Measurements from ENCODE around the gene PLEKHA8. TPM values are rescaled to one million over a fixed set of nuclear protein-coding genes. Genes with fewer than 3 reads are reported as not detected.

The PLEKHA8 gene
- total RNA-seq, 1 donor from 2014 or later: 20.3 TPM

DNA sequence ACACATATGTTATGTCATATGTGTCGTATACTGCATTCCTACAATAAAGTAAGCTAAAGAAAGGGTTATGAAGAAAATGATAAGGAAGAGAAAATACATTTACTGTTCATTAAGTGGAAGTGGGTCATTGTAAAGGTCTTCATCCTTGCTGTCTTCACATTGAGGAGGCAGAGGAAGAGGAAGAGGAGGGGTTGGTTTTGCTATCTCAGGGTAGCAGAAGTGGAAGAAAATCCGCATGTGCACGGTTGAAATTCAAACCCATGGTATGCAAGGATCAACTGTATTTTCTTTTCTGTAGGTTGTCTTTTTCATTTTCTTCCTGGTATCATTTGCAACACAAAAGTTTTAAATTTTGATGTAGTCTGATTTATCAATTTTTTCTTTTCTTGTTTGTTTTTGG lies 6.3 kb downstream of the PLEKHA8 start:
- DNase-seq (ENCODE audit: low spot score): no peak
- H3K36me3 Mint-ChIP-seq (ENCODE audit: low read depth): peaks cover 1% of the 10 kb centered on the region
- H3K9me3 Mint-ChIP-seq (ENCODE audit: low read depth): no peaks in the 10 kb centered on the region
- H3K4me1 Mint-ChIP-seq (ENCODE audit: low read depth): peaks cover 10% of the 10 kb centered on the region
- TF ChIP-seq, protein P1, sequence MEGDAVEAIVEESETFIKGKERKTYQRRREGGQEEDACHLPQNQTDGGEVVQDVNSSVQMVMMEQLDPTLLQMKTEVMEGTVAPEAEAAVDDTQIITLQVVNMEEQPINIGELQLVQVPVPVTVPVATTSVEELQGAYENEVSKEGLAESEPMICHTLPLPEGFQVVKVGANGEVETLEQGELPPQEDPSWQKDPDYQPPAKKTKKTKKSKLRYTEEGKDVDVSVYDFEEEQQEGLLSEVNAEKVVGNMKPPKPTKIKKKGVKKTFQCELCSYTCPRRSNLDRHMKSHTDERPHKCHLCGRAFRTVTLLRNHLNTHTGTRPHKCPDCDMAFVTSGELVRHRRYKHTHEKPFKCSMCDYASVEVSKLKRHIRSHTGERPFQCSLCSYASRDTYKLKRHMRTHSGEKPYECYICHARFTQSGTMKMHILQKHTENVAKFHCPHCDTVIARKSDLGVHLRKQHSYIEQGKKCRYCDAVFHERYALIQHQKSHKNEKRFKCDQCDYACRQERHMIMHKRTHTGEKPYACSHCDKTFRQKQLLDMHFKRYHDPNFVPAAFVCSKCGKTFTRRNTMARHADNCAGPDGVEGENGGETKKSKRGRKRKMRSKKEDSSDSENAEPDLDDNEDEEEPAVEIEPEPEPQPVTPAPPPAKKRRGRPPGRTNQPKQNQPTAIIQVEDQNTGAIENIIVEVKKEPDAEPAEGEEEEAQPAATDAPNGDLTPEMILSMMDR (IDR thresholded peaks at IDR 0.05): no peak
- H3K27ac Mint-ChIP-seq (ENCODE audit: unreplicated experiment): no peak overlapping the region
- no peak overlapping the region for H3K4me3 Mint-ChIP-seq (ENCODE audit: unreplicated experiment)
- no peaks in the 10 kb centered on the region for H3K27me3 Mint-ChIP-seq (ENCODE audit: low read depth)

DNA sequence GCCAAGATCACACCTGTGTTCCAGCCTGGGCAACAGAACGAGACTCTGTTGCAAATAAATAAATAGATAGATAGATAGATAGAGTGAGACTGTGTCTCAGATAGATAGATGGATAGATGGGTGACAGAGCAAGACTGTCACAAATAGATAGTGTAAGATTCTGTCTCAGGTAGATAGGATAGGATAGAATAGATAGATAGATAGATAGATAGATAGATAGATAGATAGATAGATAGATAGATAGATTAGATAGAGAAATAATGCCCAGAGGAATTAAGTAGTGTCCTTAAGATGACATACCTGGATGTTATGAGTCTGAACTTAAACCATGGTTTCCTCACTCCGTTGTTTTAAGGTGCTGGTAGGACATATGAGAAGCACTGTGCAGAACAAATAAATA lies 8.0 kb downstream of the PLEKHA8 start:
- no peaks in the 10 kb centered on the region for H3K27me3 Mint-ChIP-seq (ENCODE audit: low read depth)
- H3K4me1 Mint-ChIP-seq (ENCODE audit: low read depth): peaks cover 20% of the 10 kb centered on the region
- no peak overlapping the region for H3K27ac Mint-ChIP-seq (ENCODE audit: unreplicated experiment)
- H3K4me3 Mint-ChIP-seq (ENCODE audit: unreplicated experiment): no peak overlapping the region
- peaks cover 1% of the 10 kb centered on the region for H3K36me3 Mint-ChIP-seq (ENCODE audit: low read depth)
- no peak for DNase-seq (ENCODE audit: low spot score)
- H3K9me3 Mint-ChIP-seq (ENCODE audit: low read depth): no peaks in the 10 kb centered on the region
- TF ChIP-seq, protein P1 (IDR thresholded peaks at IDR 0.05): no peak

DNA sequence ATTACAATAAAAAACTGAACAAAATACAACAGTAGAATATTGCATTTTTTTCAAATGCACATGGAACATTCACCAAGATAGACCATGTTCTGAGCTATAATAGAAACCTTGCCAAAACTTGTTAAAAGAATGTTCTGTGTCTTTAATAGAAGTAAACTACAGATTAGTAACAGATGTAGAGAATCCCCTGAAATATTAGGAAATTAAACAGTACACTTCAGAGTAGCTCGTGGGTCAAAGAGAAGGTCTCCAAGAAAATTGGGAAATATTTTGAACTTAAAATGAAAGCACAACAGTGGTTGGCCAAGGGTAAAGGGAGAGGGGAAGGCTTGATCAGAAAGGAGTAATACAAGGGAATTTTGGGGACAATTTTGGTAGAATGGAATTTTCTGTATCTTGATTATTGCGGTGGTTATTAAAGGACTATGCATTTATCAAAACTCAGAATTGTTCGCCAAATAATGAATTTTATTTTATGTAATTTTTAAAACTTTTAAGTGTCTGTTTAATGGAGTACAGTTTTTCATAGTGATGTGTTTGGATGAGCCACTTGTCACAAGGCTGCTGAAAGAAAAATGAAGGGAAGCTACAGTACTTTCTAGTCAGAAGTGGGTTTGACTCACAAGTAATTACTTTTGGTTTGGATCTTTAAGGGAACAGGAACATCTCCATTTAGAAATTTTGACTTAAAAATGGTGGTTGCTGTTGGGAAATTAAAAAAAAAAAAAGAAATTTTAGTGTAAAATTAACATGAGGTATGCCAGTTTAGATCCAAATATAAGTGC lies 10.2 kb downstream of the PLEKHA8 start:
- Mint-ChIP-seq H3K4me1 (ENCODE audit: low read depth) (peaks cover 17% of the 10 kb centered on the region), H3K9me3 (ENCODE audit: low read depth) (no peaks in the 10 kb centered on the region), H3K27ac (ENCODE audit: unreplicated experiment) (no peak overlapping the region), H3K36me3 (ENCODE audit: low read depth) (peaks cover 1% of the 10 kb centered on the region), H3K4me3 (ENCODE audit: unreplicated experiment) (no peak overlapping the region), H3K27me3 (ENCODE audit: low read depth) (no peaks in the 10 kb centered on the region)
- no peak for DNase-seq (ENCODE audit: low spot score)
- TF ChIP-seq, protein P1 (IDR thresholded peaks at IDR 0.05): no peak

GRCh38 chr7:30040938-30041337 lies 12.7 kb downstream of the PLEKHA8 start:
- peaks cover 5% of the 10 kb centered on the region for H3K36me3 Mint-ChIP-seq (ENCODE audit: low read depth)
- no peak overlapping the region for H3K4me3 Mint-ChIP-seq (ENCODE audit: unreplicated experiment)
- no peak overlapping the region for H3K27ac Mint-ChIP-seq (ENCODE audit: unreplicated experiment)
- peaks cover 17% of the 10 kb centered on the region for H3K4me1 Mint-ChIP-seq (ENCODE audit: low read depth)
- TF ChIP-seq, protein P1 (IDR thresholded peaks at IDR 0.05): no peak
- H3K9me3 Mint-ChIP-seq (ENCODE audit: low read depth): no peaks in the 10 kb centered on the region
- H3K27me3 Mint-ChIP-seq (ENCODE audit: low read depth): no peaks in the 10 kb centered on the region
- no peak for DNase-seq (ENCODE audit: low spot score)

- no peak for DNase-seq (ENCODE audit: low spot score)
- no peaks in the 10 kb centered on the region for H3K27me3 Mint-ChIP-seq (ENCODE audit: low read depth)
- no peak overlapping the region for H3K4me3 Mint-ChIP-seq (ENCODE audit: unreplicated experiment)
- no peak overlapping the region for H3K27ac Mint-ChIP-seq (ENCODE audit: unreplicated experiment)
- H3K36me3 Mint-ChIP-seq (ENCODE audit: low read depth): peaks cover 11% of the 10 kb centered on the region
- TF ChIP-seq, protein P1 (IDR thresholded peaks at IDR 0.05): no peak
- H3K4me1 Mint-ChIP-seq (ENCODE audit: low read depth): peaks cover 17% of the 10 kb centered on the region
- H3K9me3 Mint-ChIP-seq (ENCODE audit: low read depth): no peaks in the 10 kb centered on the region
Observed at GRCh38 chr7:30041526-30042269, 13.5 kb downstream of the PLEKHA8 start.

All from chondrocyte (in vitro differentiated cells).